ENCODE data around the gene MYO1E. TPM values are rescaled to one million over a fixed set of nuclear protein-coding genes. Genes with fewer than 3 reads are reported as not detected.

MYO1E gene
- total RNA-seq, 2 donors from 2014 or later = 47.8 to 65.6 TPM

DNA sequence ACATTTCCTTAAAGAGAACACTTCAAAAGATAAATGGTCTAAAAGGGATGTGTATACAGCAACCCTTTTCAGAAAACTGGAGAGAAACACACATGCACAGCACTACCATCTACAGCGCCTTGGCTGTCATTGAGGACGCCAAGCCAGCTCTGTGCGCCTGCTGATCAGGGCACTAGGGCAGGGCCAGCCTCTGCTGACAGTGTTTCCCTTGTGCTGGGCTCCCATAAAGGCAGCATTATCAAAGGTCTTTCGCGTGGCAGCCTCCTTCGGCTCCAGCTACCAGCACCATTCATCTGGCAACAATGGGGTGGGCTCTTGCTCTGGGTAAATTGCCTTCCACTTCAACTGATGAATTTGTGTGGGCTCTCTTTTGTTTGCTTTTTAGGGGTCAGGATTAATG is 112.6 kb downstream of the MYO1E start:
- H3K27me3 Mint-ChIP-seq (ENCODE audit: insufficient read depth) = no peaks in the 10 kb centered on the region
- H3K4me1 ChIP-seq (ENCODE audit: control insufficient read depth, insufficient read depth, low read length) = no peaks in the 10 kb centered on the region
- peak overlapping the region; percentile 49 for H3K27ac ChIP-seq (ENCODE audit: low read depth, low read length)
- no peaks in the 10 kb centered on the region for H3K27me3 ChIP-seq (ENCODE audit: control insufficient read depth, insufficient read depth, low read length, poor library complexity, severe bottlenecking)
- no peaks in the 10 kb centered on the region for H3K36me3 Mint-ChIP-seq (ENCODE audit: low read depth)
- no peak overlapping the region for H3K4me3 Mint-ChIP-seq
- DNase-seq = no peak
- H3K9me3 ChIP-seq (ENCODE audit: control insufficient read depth, low read length) = no peaks in the 10 kb centered on the region
- WGBS, 2 experiments (ENCODE audit: insufficient coverage in 1 of 2, insufficient read length in 1 of 2) = 58 to 83% methylated on average over 5 to 6 of the region's 6 CpGs
- no peak overlapping the region for H3K9ac ChIP-seq (ENCODE audit: extremely low read depth, low read length, poor library complexity, severe bottlenecking)
- no peak for TF ChIP-seq CTCF (conservative IDR thresholded peaks at IDR 0.05)
- H3K27ac Mint-ChIP-seq = no peak overlapping the region
- peaks cover 6% of the 10 kb centered on the region for H3K36me3 ChIP-seq (ENCODE audit: control insufficient read depth, insufficient read depth, low read length)
- no peak overlapping the region for H3K4me3 ChIP-seq (ENCODE audit: low read length)
- peaks cover 1% of the 10 kb centered on the region for H3K4me1 Mint-ChIP-seq
- no peaks in the 10 kb centered on the region for H3K9me3 Mint-ChIP-seq

GRCh38 chr15:59259137-59259943 is 113.3 kb downstream of the MYO1E start:
- Histone ChIP-seq H3K27me3 (ENCODE audit: control insufficient read depth, insufficient read depth, low read length, poor library complexity, severe bottlenecking) (no peaks in the 10 kb centered on the region), H3K9ac (ENCODE audit: extremely low read depth, low read length, poor library complexity, severe bottlenecking) (no peak overlapping the region), H3K9me3 (ENCODE audit: control insufficient read depth, low read length) (no peaks in the 10 kb centered on the region), H3K27ac (ENCODE audit: low read depth, low read length) (no peak overlapping the region), H3K36me3 (ENCODE audit: control insufficient read depth, insufficient read depth, low read length) (peaks cover 6% of the 10 kb centered on the region), H3K4me1 (ENCODE audit: control insufficient read depth, insufficient read depth, low read length) (no peaks in the 10 kb centered on the region), H3K4me3 (ENCODE audit: low read length) (no peak overlapping the region)
- Mint-ChIP-seq H3K4me3 (no peak overlapping the region), H3K9me3 (no peaks in the 10 kb centered on the region), H3K36me3 (ENCODE audit: low read depth) (no peaks in the 10 kb centered on the region), H3K27me3 (ENCODE audit: insufficient read depth) (no peaks in the 10 kb centered on the region), H3K27ac (no peak overlapping the region), H3K4me1 (peaks cover 1% of the 10 kb centered on the region)
- 93 to 94% methylated on average over 5 of the region's 5 CpGs for WGBS, 2 experiments (ENCODE audit: insufficient coverage in 1 of 2, insufficient read length in 1 of 2)
- no peak for TF ChIP-seq CTCF (conservative IDR thresholded peaks at IDR 0.05)
- DNase-seq = no peak

DNA sequence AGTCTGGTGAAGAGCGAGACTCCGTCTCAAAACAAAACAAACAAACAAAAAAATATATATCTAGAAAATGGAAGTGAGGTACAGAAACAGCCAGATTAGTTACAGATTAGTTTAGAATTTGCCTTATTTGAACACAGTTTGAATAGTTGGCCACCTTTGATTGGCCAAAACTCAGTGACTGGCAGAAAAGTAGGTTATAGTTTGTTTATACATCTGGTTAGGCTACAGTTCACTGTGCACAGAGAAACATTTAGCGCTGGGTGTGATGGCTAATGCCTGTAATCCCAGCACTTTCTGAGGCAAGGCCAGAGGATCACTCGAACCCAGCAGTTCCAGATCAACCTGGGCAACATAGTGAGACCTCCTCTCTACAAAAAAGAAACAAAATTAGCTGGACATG is 114.4 kb downstream of the MYO1E start:
- 50% methylated on average over 2 of the region's 4 CpGs for WGBS, 2 experiments (ENCODE audit: insufficient coverage in 1 of 2, insufficient read length in 1 of 2)
- Histone ChIP-seq H3K4me3 (ENCODE audit: low read length) (no peak overlapping the region), H3K36me3 (ENCODE audit: control insufficient read depth, insufficient read depth, low read length) (peaks cover 6% of the 10 kb centered on the region), H3K27me3 (ENCODE audit: control insufficient read depth, insufficient read depth, low read length, poor library complexity, severe bottlenecking) (no peaks in the 10 kb centered on the region), H3K27ac (ENCODE audit: low read depth, low read length) (no peak overlapping the region), H3K9ac (ENCODE audit: extremely low read depth, low read length, poor library complexity, severe bottlenecking) (no peak overlapping the region), H3K4me1 (ENCODE audit: control insufficient read depth, insufficient read depth, low read length) (no peaks in the 10 kb centered on the region), H3K9me3 (ENCODE audit: control insufficient read depth, low read length) (no peaks in the 10 kb centered on the region)
- no peak overlapping the region for H3K4me3 Mint-ChIP-seq
- peaks cover 1% of the 10 kb centered on the region for H3K4me1 Mint-ChIP-seq
- no peaks in the 10 kb centered on the region for H3K9me3 Mint-ChIP-seq
- DNase-seq = no peak
- no peaks in the 10 kb centered on the region for H3K27me3 Mint-ChIP-seq (ENCODE audit: insufficient read depth)
- no peak overlapping the region for H3K27ac Mint-ChIP-seq
- no peak for TF ChIP-seq CTCF (conservative IDR thresholded peaks at IDR 0.05)
- H3K36me3 Mint-ChIP-seq (ENCODE audit: low read depth) = no peaks in the 10 kb centered on the region
